ENCODE measurements around the gene BEND6.

GRCh38 chr6:56951049-56951831 lies 3.7 kb upstream of the BEND6 start:
- TF ChIP-seq CTCF (conservative IDR thresholded peaks at IDR 0.05 in 1 of 2, IDR thresholded peaks at IDR 0.05 in 1 of 2; ENCODE audit: low read depth in 1 of 2, low read length in 2 of 2) (no peak), EZH2 (IDR thresholded peaks at IDR 0.05; ENCODE audit: low read length, missing control alignments) (no peak)
